EH (cell line): Measurements from ENCODE around the gene POLR3B.
"Not testable (repeated sequence)": the region's sequence is repeated elsewhere in the genome, so short reads cannot be mapped to it uniquely, and the experiment has no call there.

ENCODE experiments used
- DNase-seq: peaks from one replicate; pipeline ENCODE4 v3.0.0-alpha.2; 2015; ENCODE audit warnings: low read depth

The POLR3B gene

DNA sequence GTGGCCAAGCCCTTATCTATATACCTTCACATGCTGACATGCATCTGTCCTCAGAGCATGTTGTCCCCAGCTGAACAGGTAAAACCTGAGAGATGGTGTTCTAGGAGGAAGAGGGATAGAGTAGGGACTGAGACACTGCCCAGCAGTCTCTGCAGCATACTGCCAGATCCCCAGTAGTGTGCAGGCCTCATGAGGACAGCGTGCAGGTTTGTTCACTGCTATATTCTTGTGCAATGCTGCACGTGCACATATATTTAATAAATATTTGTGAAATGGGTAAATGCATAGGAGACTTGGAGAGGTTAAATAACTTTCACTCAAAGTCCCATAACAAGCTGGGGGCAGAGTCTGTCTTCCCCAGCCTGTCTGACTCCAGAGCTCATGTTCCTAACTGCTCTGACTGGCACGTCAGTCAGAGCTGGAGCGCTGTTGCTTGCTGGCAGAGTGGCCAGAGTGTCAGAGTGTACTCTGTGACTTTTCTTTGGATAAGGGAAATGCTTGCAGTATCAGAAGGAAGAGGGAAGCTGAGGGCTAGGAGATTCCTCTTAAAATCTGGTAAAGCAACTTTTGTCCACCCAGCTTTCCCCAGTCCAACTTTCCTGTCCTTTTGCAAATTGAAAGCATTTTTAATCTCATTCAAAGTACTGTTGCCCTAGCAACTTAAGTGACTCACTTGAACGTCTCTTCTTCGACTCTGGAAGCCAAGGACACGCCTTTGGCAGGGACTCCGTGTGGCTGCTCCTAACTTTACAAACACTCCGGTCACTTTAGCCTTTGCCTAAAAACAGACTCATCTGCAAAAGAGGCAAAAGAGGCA lies 14.9 kb upstream of the POLR3B start:
- DNase-seq: peak; percentile 86

DNA sequence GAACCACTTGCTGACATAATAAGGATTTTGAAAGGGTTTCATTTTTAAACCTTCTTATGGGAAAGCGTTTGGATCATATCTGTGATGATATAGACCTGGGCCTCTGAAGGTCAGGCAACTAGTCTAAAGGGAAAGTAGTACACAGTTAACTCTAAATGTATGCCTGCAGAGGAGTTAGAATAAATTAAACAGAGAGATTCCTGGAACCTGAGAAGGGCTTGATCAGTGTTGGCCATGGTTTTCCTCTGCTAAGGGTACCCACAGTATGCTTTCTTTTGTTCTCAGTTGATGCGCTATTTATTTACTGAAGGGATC lies 14.4 kb upstream of the POLR3B start:
- DNase-seq: no peak

DNA sequence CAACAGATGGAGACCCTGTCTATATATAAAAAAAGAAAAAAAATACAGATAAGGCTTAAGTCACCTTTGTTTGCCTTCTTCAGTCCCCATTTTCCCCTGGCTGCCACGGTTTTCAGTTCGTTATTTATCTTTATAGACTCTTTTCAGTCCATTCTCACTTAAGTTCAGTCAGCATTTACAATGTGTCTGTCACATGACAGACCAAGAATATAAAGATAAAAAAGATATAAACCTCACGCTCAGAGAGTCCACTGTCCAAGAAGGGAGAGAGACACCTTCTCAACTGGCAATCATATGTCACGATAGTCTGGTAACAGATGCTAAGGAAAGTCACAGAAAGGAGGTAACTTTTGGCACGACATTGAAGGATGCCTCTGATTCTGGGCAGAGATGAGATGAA lies 13.4 kb upstream of the POLR3B start:
- no peak for DNase-seq

DNA sequence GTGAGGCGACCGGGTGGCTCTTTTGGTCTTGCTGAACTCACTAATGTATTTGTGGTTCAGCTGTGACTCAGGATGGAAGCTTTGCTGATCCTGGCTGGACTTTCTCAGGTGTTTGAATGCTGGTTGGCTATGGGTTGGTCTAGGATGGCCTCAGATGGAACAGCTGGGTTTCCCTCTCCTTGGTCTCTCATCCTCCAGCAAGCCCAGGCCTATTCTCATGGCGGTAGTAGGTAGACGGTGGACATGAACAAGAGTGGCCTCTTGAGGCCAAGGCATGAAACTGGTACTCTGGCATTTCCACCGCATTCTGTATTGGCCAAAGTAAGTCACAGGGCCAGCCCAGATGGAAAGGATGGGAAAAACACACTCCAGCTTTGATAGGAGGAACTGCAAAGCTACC lies 11.8 kb upstream of the POLR3B start:
- peak; percentile 65 for DNase-seq

DNA sequence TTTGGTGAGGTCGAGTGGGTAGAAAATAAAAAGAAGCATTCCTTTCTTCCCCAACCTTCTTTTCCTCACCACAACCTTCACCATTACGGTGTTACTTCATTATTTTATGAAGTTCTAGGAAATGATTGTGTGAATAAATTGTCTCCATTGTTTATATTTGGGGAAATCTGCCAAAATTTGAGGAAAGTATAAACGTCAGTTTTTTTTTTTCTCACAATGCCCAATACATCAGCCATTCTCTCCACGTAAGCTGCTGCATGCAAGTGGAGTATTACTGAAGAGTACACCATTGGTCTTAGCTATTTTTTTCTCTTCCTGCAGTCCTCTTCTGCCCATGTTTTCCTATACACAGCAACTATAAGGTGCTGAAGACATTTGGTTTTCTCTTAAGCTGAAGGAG lies 9.1 kb upstream of the POLR3B start:
- DNase-seq: no peak

DNA sequence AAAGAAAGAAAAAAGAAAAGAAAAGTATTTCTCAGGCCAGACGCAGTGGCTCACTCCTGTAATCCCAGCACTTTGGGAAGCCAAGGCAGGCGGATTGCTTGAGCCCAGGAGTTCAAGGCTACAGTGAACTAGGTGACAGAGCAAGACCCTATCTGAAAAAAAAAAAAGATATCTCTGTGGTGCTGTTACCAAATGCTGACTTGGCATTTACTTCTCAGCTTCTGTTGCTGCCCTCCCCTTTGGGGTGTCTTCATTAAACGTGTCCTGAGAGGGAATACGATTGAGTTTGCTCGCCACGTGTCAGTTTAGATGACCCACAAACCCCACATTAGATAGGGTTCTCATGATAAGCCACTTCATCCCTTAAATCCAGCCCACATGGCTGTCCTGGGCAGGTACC lies 4.4 kb upstream of the POLR3B start:
- DNase-seq: no peak

DNA sequence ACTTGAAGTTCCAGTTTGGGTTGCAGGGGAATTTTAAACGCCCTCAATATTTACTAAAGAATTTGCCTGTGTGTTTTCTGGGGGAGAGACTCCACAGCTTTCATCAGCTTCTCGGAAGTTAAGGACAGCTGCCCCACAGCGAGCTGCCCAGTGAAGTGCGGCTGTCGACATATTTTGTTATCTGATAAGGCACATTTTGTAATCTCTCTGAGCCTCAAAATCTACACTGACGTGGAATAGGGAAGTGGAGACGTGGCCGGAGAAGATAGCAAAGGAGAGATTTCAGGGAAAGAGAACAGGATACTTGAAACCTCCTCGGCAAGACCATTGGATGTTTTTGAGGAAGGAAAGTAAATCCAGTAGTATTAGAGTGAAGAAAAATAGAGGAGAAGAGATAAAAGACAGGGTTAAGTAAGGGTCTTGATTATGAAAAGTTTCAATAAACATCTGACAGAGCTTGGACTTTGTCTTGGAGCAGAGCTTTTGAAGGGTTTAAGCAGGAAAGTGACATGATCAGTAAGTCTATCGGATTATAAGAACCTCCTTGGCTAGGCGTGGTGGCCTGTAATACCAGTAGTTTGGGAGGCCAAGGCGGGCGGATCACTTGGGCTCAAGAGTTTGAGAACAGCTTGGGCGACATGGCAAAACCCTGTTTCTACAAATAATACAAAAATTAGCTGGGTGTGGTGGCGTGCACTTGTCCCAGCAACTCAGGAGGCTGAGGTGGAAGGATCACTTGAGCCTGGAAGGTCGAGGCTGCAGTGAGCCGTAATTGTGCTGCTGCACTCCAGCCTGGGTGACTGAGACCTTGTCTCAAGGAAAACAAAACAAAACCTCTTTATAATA lies 1.1 kb downstream of the POLR3B start:
- peak; percentile 85 for DNase-seq

DNA sequence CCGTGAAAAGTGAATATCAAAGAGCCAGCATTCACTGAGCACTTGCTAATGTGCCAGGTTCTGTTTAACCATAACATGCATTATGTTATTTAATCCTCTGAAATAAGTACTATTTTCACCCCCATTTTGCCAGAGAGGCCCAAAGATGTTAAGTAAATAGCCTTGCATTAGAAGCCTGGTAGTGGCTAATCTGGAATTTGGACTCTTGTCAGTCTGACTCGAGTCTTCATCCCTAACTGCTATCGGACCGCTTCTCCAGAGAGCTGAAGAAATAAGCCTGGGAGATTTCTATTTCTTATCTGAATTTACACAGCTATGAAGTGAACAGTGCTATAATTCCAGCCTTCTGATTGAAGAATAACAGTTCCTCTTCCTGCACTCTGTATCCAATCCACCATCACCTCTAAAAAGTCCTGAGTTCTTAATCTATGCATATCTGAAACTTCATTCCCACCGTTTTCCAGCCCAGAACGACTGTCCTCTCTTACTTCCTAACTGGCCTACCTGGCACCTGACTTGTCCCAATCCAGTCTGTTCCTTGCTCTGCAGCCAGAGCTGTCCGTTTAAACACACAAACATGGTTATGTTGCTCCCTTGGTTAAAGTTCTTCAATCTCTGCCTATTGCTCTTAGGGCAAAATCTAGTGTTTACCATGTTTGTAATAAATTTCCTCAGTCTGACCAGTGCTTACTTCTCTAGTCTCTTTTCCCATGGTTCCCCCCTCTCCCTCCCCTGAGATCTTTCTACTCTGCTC lies 2.3 kb downstream of the POLR3B start:
- DNase-seq: no peak

DNA sequence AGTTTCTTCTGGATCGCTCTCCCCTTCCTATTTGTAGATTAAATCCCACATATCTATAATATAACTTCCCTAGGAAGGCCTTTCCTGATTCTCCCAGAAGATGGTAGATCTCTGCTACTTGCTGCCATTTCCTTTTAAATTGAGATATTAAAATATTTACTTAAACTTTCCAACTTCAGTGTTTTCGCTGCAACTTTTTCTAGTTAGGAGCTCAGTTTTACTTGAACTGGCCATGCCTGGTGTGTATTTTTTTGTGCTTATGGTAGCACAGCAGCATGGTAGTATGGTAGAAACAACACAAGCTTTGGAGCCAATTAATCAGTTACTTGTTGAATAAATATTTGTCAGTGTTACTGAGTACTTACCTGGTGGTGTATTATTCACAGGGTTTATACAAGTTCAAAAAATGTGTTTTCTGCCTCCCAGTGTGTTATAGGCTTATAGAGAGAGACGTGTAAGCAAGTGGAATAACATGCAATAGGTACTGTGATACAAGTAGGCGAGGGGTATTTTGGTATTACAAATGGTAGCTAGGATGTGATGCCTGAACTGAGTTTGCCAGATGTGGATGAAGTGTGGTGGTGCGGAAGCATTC lies 2.9 kb downstream of the POLR3B start:
- DNase-seq: no peak

DNA sequence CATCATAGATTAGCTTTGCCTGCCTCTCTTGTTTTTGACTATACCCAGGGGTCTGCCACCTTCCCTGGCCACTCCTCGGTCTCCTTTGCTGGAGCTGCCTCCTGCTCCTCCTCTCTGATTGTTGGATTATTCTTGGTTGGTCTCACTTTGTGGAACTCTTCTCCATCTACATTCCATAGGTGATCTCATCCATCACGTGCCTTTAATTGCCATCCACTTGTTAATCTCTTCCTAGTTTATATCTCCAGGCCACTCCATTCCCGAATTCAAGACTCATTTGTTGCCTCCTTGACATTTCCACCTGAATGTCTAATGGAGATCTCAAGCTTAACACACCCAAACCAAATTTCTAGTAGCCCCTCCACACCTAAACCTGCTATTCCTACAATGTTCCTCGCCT lies 5.4 kb downstream of the POLR3B start:
- no peak for DNase-seq

DNA sequence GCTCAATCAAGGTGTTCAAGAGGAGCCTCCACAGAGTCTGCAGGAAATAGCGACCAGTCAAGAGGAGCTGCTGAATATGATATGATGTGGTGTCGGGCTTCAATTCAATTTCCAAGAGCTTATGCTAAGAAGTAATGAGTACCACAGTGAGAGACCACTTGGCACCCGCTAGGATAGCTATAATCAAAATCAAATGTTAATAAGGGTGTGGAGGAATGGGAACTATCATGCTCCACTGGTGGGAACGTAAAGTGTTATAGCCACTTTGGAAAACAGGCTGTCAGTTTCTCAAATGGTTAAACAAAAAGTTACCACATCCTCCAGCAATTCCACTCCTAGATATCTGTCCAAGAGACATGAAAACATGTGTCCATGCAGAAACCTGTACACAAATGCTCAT lies 6.7 kb downstream of the POLR3B start:
- DNase-seq: no peak

DNA sequence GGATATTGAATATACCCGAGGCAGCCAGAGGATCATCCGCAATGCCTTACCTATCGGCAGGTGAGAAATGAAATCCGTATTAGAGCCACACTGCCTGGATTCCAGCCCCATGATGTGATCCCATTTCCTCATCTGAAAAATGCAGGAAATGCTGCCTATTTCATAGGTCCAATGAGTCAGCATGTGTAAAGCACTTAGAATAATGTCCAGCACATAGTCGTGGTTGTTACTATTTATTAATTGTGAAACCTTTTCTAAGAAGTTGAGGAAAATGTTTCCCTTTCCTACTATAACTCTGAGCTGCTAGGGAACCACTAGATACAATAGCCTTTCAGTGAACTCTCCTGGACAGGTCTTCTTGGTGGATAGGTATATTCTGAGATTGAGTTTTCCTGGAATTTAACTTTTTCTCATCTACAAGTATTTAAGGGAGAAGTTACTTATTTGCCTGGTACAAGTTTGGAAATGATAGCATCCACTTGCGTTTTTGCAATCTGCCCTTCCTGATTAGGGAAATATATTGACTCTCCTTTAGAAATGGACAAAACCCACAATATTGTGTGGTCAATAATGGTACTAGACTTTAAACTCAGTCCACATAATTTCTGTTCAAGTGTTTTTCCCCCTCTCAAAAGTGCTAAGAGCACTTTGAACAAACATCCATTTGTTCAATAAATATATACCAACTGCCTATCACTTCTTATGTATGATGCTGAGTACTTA lies 12.2 kb downstream of the POLR3B start:
- peak; percentile 88 for DNase-seq

DNA sequence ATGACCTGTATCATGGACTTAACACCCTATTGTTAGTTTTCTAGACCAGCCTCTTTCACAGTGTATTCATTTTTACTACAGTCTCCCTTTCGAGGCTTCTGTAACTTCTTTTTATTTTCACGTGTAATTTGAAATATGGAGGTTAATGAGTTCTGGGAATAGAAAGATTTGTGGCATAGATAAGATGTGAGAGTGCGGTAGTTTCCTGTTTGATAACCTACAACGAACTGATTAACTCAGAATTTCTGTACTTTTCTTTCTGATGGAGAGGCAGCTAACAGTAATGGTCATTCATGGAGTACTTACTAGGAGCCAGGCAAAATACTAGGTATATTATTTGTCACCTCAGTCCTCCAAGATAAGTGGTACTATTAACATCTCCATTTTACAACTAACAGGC lies 21.2 kb downstream of the POLR3B start:
- no peak for DNase-seq

DNA sequence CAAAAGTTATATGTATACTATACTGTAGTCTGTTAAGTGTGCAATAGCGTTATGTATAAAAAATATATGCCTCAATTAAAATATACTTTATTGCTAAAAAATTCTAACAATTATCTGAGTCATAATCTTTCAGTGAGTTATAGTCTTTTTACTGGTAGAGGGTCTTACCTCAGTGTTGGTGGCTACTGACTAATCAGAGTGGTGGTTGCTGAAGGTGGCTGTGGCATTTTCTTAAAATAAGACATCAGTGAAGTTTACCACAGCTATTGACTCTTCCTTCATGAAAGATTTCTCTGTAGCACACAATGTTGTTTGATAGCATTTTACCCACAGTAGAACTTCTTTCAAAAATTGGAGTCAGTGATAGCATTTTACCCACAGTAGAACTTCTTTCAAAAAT lies 23.4 kb downstream of the POLR3B start:
- no peak for DNase-seq

DNA sequence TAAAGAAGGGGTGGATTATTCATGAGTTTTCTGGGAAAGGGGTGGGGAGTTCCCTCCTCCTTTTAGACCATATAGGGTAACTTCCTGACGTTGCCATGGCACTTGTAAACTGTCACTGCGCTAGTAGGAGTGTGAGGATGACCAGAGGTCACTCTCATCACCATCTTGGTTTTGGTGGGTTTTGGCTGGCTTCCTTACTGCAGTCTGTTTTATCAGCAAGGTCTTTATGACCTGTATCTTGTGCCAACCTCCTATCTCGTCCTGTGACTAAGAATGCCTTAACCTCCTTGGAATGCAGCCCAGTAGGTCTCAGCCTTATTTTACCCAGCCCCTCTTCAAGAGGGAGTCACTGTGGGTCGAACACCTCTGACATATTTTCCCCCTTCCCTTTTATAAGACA lies 24.3 kb downstream of the POLR3B start:
- DNase-seq: not testable (repeated sequence)

DNA sequence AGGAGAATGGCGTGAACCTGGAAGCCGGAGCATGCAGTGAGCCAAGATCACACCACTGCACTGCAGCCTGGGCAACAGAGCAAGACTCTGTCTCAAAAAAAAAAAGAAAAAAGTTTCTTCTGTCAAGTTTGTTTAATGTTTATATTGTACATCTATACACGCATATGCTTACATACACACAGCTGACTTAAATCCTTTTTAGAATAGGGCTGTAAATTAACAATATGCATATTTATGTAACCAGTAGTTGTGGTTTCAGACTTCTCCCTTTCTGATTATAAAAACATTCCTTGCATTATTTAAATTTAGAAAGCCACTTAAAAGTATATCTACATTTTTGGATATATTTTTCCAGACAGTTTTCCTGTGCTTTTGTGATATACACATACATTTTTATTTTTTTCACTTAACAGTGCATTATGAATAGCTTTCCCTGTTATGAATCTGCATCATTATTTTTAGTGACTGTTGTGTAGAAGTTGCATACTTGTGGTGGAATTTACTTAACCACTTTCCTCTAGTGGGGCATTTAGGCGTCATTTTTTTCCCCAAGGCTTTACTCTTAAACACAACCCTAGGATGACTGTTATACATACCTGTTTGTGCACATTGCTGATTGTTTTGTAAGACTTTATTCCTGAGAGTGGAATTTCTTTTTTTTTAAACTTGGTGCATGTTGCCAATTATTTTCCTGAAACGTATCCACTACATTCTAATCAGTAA lies 29.4 kb downstream of the POLR3B start:
- peak; percentile 66 for DNase-seq

DNA sequence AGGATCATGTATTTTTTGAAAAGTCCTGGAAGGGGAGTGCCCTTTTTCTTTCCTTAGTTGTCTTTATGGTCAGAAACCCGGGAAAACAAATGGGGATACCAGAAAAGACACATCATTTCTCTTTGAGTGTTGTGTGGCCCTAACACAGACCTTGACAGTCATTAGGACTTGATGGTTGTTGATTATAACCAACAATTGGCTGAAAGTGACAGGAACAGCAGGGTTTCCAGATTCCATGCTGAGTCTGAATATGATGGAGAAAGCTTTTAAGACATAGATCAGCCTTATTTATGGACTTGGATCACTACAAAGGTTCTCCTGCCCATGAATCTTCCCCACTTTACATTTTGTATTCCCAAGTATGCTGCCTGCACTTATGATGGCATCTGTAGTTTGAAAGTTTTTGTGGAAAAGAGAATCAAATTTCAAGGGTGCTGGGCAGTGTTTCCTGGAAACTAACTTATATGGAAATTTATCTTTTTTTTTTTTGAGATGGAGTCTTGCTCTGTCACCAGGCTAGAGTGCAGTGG lies 30.4 kb downstream of the POLR3B start:
- DNase-seq: no peak

DNA sequence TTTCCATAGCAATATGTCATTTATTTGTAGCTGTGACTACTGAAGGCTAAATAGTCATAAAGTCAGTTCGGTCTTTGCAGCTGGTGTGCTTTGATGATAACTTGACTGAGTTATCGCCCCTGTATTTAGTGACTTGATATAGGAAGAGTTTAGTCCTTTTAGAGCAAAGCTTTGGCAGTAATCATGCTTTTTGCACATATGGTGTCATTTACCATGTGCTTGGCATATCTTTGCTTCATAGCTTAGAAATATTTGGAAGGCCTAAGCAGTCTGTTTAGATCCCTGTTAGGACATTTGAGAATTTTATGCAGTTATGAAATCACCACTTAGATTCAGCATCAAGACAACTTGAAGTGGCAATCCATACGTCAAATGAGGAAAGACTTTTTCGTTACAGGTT lies 31.6 kb downstream of the POLR3B start:
- no peak for DNase-seq

DNA sequence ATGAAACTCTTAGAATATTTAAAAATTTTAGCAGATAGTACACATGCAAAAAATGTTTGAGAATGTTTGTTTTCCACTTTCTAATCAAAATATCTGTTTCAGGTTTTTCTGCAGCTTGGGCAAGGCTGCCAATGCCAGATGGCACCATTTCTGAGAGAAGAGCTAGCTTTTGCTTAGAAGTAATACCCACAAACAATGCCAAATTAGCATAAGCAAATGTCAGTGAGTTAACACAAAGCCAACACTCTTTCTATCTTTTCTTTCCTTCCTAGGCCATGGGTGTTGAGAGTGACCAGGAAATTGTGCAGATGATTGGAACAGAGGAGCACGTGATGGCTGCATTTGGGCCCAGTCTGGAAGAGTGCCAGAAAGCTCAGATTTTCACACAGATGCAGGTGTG lies 35.2 kb downstream of the POLR3B start:
- DNase-seq: no peak

DNA sequence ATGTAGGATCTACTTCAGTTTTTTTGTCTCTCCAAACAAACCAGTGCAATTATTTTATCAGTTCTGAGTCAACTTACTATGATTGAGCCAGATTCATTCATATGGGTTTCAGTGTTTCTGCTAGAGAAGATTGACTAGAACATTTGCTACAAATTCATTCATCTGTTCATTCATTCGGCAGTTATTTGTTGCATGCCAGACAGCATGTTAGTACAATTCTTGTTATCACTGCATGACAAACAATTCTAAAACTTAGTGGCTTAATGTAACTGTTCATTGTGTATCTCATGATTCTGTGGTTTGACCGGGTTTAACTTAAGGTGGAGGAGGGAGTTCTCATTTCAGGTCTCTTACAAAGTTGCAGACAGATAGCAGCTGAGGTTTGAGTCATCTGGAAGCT lies 52.3 kb downstream of the POLR3B start:
- no peak for DNase-seq

DNA sequence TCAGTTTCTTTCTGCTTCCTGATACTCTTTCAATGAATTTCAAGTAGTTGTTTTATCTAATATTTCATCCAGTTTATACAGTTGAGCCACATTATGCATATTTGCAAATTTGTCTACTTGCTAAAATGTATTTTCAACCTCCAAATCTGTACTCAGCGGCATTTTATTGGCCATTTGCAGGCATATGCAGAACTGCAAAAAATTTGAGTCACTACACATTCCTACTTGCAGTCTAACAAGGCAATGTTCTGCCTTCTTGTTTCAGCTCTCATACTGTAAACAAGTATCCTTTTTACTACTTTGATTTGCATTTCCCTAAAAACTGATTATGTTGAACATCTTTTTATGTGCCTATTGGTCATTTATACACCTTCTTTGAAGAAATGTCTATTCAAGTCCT lies 55.0 kb downstream of the POLR3B start:
- DNase-seq: no peak
